Measurements from ENCODE around the gene NBL1. TPM values are rescaled to one million over a fixed set of nuclear protein-coding genes. Genes with fewer than 3 reads are reported as not detected.

Gene NBL1
- total and polyA plus RNA-seq, 2 donors (not counting 1 experiment from before 2014, with no cell fraction given), result 59.3 to 103 TPM

- no peak overlapping the region for H3K4me2 ChIP-seq (ENCODE audit: extremely low read depth, insufficient read depth, low read length)
- H3K79me2 ChIP-seq (ENCODE audit: control insufficient read depth, insufficient read depth, low read length), result no peaks in the 10 kb centered on the region
- H3K4me1 ChIP-seq (ENCODE audit: control insufficient read depth, extremely low read depth, insufficient read depth, low read length), result peaks cover 4% of the 10 kb centered on the region
- no peak for TF ChIP-seq CTCF (conservative IDR thresholded peaks at IDR 0.05 in 1 of 2, IDR thresholded peaks at IDR 0.05 in 1 of 2; ENCODE audit: low read depth in 1 of 2, low read length in 2 of 2)
- TF ChIP-seq EZH2 (IDR thresholded peaks at IDR 0.05; ENCODE audit: low read length, missing control alignments), result no peak
- no peak overlapping the region for H2AFZ ChIP-seq (ENCODE audit: low read length)
- no peak overlapping the region for H3K9ac ChIP-seq (ENCODE audit: insufficient read depth, low read length)
- H3K27me3 ChIP-seq (ENCODE audit: control insufficient read depth, insufficient read depth, low read length), result no peaks in the 10 kb centered on the region
- no peak overlapping the region for H3K27ac ChIP-seq (ENCODE audit: insufficient read depth, low read length)
- H3K9me3 ChIP-seq (ENCODE audit: control insufficient read depth, insufficient read depth, low read depth, low read length), result no peaks in the 10 kb centered on the region
- H4K20me1 ChIP-seq (ENCODE audit: control insufficient read depth, extremely low read depth, insufficient read depth, low read length), result no peaks in the 10 kb centered on the region
- no peaks in the 10 kb centered on the region for H3K36me3 ChIP-seq (ENCODE audit: control insufficient read depth, insufficient read depth, low read length)
- H3K4me3 ChIP-seq (replicated peaks in 1 of 4; ENCODE audit: control extremely low read depth in 1 of 4, insufficient read depth in 1 of 4, low read depth in 3 of 4, low read length in 4 of 4), result no peak overlapping the region
- peak in 1 of 2 donors; percentile 5 for DNase-seq (ENCODE audit: low read depth in 2 of 2)
Observed at GRCh38 chr1:19684677-19685076, 40.6 kb downstream of the NBL1 start.

- Histone ChIP-seq H3K4me2 (ENCODE audit: extremely low read depth, insufficient read depth, low read length) (no peak overlapping the region), H3K4me3 (replicated peaks in 1 of 4; ENCODE audit: control extremely low read depth in 1 of 4, insufficient read depth in 1 of 4, low read depth in 3 of 4, low read length in 4 of 4) (no peak overlapping the region), H3K4me1 (ENCODE audit: control insufficient read depth, extremely low read depth, insufficient read depth, low read length) (peaks cover 4% of the 10 kb centered on the region), H3K27ac (ENCODE audit: insufficient read depth, low read length) (no peak overlapping the region), H3K79me2 (ENCODE audit: control insufficient read depth, insufficient read depth, low read length) (no peaks in the 10 kb centered on the region), H3K36me3 (ENCODE audit: control insufficient read depth, insufficient read depth, low read length) (no peaks in the 10 kb centered on the region), H4K20me1 (ENCODE audit: control insufficient read depth, extremely low read depth, insufficient read depth, low read length) (no peaks in the 10 kb centered on the region), H3K27me3 (ENCODE audit: control insufficient read depth, insufficient read depth, low read length) (no peaks in the 10 kb centered on the region), H3K9me3 (ENCODE audit: control insufficient read depth, insufficient read depth, low read depth, low read length) (no peaks in the 10 kb centered on the region), H2AFZ (ENCODE audit: low read length) (no peak overlapping the region), H3K9ac (ENCODE audit: insufficient read depth, low read length) (no peak overlapping the region)
- no peak for DNase-seq (ENCODE audit: low read depth in 2 of 2)
- TF ChIP-seq CTCF (conservative IDR thresholded peaks at IDR 0.05 in 1 of 2, IDR thresholded peaks at IDR 0.05 in 1 of 2; ENCODE audit: low read depth in 1 of 2, low read length in 2 of 2) (no peak), EZH2 (IDR thresholded peaks at IDR 0.05; ENCODE audit: low read length, missing control alignments) (no peak)
Observed at GRCh38 chr1:19685994-19686393, 41.9 kb downstream of the NBL1 start.

- Histone ChIP-seq H3K36me3 (ENCODE audit: control insufficient read depth, insufficient read depth, low read length) (no peaks in the 10 kb centered on the region), H3K4me2 (ENCODE audit: extremely low read depth, insufficient read depth, low read length) (no peak overlapping the region), H3K27me3 (ENCODE audit: control insufficient read depth, insufficient read depth, low read length) (no peaks in the 10 kb centered on the region), H3K4me3 (replicated peaks in 1 of 4; ENCODE audit: control extremely low read depth in 1 of 4, insufficient read depth in 1 of 4, low read depth in 3 of 4, low read length in 4 of 4) (no peak overlapping the region), H3K9me3 (ENCODE audit: control insufficient read depth, insufficient read depth, low read depth, low read length) (no peaks in the 10 kb centered on the region), H3K9ac (ENCODE audit: insufficient read depth, low read length) (no peak overlapping the region), H3K4me1 (ENCODE audit: control insufficient read depth, extremely low read depth, insufficient read depth, low read length) (peaks cover 3% of the 10 kb centered on the region), H3K27ac (ENCODE audit: insufficient read depth, low read length) (no peak overlapping the region), H2AFZ (ENCODE audit: low read length) (no peak overlapping the region), H3K79me2 (ENCODE audit: control insufficient read depth, insufficient read depth, low read length) (no peaks in the 10 kb centered on the region), H4K20me1 (ENCODE audit: control insufficient read depth, extremely low read depth, insufficient read depth, low read length) (no peaks in the 10 kb centered on the region)
- TF ChIP-seq EZH2 (IDR thresholded peaks at IDR 0.05; ENCODE audit: low read length, missing control alignments) (no peak), CTCF (conservative IDR thresholded peaks at IDR 0.05 in 1 of 2, IDR thresholded peaks at IDR 0.05 in 1 of 2; ENCODE audit: low read depth in 1 of 2, low read length in 2 of 2) (no peak)
- DNase-seq (ENCODE audit: low read depth in 2 of 2), result no peak
Observed at GRCh38 chr1:19687414-19687813, 43.3 kb downstream of the NBL1 start.

All from fibroblast of lung (primary cell).